Endometrial microvascular endothelial cells (primary cell): ENCODE measurements around the gene DOK7. TPM values are rescaled to one million over a fixed set of nuclear protein-coding genes. Genes with fewer than 3 reads are reported as not detected.

ENCODE experiments used
- in situ Hi-C: cut with HindIII; loops from 2 replicates; pipeline ENCODE4 v1.10.0; 2017; ENCODE audit warnings: low sequenced_read_pairs, low pct_unique_long_range_greater_than_20kb; ENCODE audit errors: inconsistent ontology term
- total RNA-seq: library from RNA; depleted of rRNA; stranded (reverse); fragments of >200 nt; gene quantifications from one replicate; pipeline ENCODE4 v1.2.3, GENCODE V29; 2015; ENCODE audit errors: inconsistent ontology term

The DOK7 gene
- total RNA-seq, 1 donor from 2014 or later: not detected

DNA sequence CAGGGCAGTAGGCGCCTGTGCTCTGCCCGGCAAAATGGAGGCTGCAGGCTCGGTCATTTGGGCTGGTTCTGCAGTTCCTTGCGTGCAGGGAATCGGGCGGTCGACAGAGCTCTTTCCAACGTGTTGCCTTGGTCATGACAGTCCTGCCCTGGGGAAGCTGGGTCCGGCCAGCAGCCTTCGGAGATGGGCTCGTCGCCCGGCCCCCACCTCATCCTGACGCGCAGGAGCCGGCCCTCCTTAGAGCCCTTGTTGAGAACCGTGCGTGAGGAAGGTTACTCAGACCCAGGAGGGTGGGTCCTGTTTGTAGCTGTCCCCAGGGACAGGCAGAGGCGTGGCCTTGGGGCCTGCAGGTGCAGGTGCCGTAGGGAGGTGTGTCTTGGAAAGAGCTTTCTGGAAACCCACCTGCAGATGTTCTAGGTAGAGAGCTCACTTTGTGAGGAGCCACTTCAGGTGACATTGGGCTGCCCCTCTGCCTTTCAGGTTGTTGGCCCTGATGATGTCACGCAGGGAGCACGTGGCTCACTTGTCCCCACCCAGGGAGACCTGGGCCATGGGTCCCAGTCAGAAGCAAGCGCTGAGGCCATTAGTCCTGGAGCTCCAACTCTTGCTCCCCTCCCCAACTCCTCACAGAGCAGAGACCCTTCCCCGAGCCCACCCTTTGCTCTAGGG, 36.5 kb upstream of the DOK7 start:
- in situ Hi-C loops: no loop called here

DNA sequence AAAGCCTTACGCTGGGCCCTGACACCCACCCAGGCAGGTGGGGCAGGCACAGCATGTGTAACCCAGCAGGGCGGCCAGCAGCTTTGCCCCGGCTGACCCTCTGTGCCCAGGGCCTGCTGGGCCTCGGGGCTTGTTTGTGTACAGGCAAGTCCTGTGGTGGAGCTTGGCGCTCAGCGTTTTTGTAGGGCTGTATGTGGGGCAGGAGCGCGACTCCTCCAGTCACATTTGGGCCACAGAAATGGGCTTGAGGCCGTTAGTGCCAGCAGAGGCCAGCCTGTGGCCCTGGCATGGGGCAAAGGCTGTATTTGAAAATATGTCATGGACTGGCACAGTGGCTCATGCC, 36.0 kb upstream of the DOK7 start:
- in situ Hi-C loops: no loop called here

DNA sequence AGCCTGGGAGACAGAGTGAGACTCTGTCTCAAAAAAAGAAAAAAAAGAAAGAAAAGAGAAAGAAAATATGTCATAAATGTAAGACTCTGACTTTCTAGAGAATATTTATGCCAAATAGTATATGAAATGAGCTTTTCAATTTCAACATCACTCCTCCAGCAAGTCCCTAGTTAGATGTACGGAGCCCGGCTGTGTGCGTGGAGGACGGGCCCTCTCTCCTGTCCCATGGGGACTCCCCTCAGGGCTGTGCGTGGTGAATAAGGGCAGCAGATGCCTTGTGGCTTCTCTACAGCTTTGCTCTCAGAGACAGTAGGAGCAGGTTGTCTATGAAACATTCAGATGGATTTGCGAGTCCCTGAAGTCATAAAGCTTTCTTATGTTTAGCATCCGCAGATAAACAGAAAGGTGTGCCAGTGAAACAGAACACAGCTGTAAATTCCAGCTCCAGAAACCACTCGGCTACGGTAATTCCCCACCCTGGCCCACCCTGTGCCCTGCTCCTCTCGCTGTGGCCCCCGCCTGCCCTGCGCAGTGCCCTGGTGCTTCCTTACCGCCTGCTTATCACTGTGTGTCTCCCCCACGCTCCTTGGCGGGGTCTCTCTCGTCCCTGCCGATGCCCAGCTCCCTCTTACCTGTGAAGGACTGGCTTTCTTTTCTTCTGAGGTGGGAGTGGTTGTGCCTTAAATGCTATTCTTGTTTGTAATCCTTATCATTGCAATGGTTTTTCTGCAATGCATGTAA, 35.2 kb upstream of the DOK7 start:
- in situ Hi-C loops: no loop called here

DNA sequence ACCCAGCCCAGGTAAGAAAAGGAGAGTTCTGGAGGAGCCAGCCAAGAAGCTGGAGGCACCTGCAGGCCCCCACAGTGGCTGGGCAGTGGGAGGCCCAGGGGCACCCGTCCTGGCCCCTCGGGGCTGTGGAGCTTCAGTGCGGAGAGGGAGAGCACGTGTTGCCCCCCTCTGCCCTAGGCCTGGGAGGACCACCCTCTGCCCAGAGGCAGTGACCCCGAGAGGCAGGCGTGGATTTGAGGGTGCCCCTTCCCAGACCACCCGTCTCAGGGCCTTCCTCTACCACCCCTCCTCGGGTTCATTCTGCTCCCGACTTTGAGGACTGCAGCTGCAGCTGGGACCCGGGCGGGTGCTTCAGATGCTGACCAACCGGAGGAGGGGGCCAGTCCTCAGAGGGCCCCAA, 33.5 kb upstream of the DOK7 start:
- in situ Hi-C loops: no loop called here

DNA sequence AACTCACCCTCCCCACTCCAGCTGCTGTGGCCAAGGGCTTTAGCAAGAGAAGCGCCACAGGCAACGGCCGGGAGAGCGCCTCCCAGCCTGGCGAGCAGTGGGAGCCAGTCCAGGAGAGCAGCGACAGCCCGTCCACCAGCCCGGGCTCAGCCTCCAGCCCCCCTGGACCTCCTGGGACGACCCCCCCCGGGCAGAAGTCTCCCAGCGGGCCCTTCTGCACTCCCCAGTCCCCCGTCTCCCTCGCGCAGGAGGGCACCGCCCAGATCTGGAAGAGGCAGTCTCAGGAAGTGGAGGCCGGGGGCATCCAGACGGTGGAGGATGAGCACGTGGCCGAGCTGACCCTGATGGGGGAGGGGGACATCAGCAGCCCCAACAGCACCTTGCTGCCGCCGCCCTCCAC, 32.6 kb upstream of the DOK7 start:
- in situ Hi-C loops: no loop called here

DNA sequence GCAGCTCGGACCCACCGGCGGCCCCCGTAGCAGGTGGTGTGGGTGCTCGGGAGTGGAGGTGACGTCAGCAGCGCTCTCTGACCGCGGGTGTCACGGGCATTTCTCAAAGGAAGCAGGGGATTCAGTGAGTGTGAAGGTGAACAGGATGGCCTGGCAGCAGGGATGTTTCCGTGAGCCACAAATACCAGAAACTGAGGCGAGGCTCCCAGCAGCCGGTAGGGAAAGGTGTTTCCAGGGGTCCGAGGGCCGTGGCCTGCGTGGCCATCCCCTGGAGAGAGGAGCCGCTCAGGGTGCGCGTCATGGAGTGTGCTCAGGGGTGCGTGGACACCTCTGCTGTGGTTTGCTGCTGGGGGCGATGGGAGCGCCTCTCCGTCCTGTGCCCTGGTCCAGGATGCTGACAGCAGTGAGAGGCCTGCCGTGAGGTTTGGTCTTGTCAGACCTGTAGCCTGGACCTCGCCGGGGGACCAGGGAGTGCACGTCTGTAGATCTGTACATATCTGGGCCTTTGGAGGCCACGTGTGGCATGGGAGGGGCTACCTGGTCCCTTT, 31.6 kb upstream of the DOK7 start:
- in situ Hi-C loops: no loop called here

DNA sequence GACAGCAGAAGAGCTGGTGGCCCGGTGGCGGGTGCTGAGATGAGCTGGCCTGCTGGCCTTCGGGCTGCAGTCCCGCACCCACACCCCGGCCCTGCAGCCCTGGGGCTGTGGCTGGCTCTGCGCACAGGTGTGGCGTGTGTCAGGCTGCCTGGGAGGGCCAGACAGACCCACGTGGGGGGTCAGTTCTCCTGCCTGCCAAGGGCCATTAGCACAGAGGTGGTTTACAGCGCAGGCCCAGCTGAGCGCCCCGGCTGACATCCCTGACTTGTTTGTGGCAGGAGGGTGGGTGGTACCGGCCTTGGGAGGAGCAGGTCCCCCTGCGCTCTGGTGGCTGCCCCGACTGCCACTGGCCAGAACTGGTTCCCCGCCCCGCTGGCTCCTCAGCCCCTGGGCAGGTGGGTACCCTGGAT, 30.7 kb upstream of the DOK7 start:
- in situ Hi-C loops: no loop called here

DNA sequence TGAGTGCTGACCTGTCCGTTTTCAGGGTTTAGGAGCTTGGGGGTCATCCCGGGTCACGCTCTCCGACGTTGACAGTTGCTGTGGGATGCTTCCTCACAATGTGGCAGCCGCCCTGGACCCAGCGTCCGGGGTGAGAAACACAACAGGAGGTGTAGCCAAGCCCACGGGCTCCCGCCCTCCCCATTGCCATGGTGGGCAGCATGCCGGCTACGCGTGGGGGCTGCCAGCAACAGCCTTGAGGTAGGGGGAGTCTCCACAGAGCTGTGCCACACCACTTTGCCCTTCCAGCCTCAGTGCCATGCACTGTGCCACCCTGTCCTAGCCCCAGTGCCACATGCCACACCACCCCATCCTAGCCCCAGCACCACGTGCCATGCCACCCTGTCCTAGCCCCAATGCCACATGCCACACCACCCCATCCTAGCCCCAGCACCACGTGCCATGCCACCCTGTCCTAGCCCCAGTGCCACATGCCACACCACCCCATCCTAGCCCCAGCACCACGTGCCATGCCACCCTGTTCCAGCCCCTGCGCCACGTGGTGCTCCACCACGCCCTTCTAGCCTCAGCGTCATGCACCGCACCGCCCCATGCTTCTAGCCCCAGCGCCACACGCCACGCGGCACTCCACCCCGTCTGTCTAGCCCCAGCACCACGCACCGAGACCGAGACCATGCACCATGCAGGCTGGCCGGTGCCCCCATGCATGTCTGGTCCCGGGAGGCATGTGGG, 29.8 kb upstream of the DOK7 start:
- in situ Hi-C loops: no loop called here

DNA sequence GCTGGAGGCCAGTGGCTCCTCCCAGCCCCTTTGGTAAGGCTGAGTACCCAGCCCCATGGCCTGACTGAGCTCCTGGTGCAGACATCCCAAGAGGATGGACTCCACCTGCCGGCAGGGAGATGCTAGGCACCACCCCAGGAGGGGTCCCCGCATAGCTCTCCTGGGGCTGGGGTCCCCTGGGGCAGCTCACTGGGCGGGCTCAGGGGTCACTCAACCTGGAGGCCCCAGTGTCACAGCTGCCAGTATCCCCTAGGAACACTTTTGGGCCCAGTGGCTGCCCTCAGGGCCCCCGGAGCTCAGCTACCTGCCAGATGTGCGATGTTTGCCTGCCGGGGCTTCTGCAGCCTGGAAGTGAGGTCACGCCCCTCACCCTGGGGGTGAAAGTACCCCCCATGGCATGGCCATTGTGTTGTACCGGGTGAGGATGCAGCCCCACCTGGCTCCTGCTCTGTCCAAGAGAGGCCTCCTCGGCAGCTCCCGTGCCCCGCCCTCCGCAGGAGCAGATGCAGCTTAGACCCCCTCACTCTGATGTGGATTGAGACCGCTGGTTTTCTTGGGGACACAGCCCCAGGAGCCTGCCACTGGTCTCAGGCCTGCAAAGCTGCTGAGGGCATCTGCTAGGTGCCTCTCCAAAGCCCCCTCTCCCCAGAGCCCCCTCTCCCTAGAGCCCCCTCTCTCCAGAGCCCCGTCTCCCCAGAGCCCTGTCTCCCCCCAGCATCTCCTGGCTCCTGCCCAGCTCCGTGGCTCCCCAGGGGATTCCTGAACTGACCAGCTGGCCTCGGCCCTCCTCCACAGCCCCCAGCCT, 28.0 kb upstream of the DOK7 start:
- in situ Hi-C loops: no loop called here

DNA sequence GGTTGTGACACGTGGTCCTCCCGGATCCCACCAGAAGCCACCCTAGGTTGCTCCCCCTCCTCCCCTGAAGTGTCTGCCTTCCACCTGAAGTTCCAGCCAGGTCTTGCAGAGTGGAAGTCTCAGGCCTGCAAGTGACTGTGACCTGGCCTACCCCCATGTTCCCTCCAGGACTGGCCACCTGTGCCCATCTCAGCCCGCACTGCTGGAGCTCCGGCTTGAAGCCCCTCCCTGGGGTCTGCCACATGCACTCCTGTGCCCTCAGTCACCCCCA, 27.5 kb upstream of the DOK7 start:
- in situ Hi-C loops: no loop called here

DNA sequence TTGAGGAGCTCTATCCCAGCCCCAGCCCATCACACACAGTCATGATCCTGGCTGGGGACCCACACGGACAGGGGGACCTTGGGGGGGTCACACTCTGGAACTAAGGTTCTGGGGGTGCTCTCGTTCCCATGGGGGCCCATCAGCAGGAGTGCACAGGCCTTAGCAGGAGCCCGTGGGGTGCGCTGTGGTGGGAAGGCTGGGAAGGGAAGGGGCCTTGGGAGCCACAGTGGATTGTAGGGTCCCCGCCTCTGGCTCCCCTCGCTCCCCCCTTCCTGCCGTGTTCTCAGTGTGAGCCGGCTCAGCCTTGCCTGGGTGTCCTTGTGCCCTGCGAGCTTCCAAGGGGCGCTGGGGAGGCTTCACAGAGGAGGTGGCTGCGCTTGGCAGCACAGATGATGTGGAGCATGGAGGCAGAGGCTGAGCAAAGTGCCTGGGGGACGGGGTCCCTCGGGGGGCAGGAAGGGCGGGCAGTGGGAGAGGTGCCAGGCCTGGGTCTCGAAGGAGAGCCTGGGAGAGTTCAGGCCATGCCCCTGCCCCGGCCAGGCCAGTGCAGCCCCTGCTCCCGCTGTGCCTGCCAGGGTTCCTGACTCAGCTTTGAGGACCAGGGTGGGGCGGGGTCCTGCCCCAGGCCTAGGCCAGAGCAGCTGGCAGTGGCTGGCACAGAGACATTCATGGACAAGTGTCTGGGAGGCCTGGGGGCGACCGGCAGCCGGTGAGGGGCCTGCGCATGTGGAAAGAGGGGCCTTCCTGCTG, 26.9 kb upstream of the DOK7 start:
- in situ Hi-C loops: no loop called here

DNA sequence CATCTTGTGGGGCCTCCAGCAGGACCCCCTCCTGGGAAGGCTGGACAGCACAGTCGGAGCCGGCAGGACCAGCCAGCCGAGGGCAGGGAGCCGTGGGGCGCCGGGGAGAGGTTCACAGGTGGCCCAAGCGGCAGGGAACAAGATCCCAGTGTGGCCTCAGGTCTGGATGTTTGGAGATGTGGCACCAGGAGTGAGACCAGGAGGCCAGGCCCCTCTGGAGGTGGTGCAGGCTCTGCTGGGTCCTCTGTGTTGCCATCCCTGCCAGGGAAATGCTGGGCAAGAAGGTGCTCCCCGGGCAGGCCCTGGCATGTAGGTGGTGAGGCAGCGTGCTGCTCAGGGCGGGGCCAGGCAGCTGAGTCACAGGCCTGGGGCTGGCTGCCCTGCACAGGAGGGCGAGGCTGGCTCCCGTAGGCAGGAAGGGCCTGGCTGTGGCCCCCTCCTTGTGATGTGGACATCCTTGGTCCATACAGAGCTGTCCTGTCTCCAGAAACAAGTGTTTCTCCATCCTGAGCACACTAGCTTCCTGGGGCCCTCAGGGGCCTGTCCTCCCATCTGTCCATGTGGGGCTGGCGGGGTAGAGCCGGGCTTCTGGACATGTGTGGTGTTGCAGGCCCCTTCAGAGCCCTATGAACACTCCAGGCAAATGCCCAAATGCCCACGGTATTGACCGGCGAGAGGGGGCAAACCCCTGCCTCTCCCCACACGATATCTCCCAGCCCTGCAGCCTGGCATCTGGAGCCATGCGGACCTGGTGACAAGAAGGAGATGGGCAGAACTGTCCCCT, 26.1 kb upstream of the DOK7 start:
- in situ Hi-C loops: no loop called here

DNA sequence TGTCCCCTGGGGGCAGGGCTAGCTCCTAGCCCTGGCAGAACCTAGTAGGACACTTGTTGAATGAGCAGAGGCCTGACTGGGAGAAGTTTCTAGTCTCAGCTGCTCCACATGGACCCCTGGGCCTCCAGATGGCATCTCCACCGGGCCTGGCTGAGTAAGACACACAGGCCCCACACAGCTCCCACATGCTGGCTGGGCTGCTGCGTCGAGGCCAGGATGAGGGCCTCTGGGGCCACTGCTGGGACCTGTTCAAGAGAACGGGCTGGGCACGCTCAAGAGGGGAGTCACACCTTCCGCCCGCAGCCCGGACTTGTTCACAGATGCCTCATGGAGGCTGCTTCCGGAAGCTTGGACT, 25.5 kb upstream of the DOK7 start:
- in situ Hi-C loops: no loop called here

DNA sequence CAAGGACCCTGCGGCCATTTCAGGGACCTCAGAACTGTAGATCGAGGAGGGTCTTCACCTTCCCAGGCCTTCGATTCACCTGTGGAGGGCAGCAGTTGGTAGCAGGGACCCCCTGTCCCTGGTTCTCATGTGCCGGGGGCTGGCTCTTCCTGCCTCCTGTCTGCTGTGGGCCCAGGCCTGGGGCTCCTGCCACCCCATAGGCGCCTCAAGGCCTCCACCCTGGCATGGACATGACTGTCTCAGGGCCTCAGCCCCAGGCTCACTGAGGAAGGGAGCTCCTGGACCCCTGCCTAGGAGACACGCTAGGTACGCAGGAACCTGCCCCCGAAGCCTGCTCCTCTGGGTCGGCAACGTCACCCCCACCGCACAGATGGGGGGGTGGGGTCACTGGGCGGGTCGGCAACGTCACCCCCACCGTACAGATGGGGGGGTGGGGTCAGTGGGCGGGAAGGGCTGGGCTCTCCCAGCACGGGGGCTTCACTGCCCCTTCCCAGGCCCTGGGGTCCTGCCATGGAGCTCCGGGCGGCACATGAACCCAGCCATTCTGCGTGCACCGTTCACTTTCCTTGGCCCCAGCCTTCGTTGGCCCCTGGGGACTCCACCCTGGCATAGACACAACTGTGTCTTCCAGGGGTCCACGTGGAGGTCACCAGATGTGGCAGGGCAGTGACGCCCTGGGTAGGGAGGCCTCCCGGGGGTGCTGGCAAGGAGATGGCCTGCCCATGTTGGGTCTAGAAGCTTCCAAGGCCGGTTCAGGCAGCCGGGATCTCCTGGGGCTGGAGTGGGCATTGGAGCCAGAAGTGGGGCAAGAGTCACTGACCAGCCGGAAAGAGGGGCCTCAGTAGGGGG, 24.9 kb upstream of the DOK7 start:
- in situ Hi-C loops: no loop called here

DNA sequence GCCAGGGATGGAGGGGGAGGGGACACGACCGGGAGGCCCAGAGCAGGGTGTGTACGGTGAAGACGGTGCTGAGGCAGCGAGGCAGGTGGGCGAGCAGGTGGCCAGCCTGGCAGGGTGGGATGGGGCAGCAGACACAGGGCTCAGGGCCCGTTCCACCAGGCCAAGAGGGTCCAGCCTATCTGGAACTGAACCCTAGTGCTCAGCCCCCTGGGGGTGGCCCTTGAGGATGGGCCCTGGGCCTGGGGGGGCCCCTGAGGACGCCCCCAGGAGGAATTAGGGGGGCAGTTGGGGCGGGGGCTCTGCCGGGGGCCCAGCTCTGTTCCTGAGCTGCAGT, 24.3 kb upstream of the DOK7 start:
- in situ Hi-C loops: no loop called here

DNA sequence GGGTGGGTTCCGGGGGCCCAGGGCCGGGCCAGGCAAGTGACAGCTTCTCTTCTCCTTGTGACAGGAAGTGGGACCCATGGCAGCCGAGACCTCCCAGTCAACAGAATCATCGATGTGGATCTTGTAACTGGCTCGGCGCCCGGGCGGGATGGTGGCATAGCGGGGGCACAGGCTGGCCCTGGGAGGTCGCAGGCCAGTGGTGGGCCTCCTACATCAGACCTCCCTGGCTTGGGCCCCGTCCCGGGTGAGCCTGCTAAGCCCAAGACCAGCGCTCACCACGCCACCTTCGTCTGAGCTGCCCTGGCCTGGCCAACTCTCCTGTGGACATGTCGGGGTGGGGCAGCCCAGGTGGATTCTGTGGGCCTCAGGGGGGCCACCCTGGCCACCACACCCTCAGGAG, 23.7 kb upstream of the DOK7 start:
- in situ Hi-C loops: no loop called here

DNA sequence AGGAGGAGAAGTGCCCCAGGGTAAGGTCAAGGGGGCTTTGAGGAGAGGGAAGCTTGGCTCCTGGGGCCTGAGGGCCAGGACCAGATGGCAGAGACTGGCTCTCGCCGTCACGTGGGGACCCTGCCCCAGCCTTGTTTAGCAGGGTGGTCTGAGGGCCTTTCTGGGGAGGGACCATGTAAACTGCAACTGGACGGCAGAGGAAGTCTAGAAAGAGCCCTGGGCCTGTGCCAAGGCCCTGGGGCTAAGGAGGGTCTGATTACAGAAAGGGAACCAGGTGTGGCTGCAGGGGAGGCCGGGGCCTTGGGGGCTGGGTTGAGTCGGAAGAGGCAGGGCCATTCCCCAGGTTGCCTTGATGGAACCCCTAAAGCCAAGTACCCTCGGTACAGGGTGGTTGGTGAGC, 23.1 kb upstream of the DOK7 start:
- in situ Hi-C loops: no loop called here
